Stimulated activated CD8-positive, alpha-beta memory T cell treated with anti-CD3 and anti-CD28 coated beads, Interleukin-4, amount 100 ng/mL, for 1 hour (primary cell): ENCODE measurements around the gene CASKIN2.

Source experiments
- DNase-seq, 2 donors: peaks; one replicate each; pipeline ENCODE4 v3.0.0-alpha.2; 2020; ENCODE audit warnings: low read depth in 2 of 2, low spot score in 1 of 2

CASKIN2 gene

DNA sequence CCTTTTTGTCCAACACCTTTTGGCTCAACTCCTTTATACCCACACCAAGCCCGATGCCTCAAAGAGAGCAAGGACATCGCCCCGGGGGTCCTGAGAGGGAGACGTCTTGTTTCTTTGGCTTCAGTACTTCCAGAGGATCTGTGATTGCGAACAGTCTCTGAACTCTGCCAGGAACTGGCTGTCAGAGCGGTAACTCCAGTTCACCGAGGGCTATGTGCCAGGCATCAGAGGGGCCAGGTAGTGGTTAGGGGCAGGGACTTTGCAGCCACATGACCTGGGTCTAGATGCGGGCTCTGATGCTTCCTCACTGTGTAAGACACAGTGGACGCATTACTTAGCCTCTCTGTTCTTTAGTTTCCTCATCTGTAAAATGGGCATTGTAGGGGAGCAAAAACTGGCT lies 31.8 kb upstream of the CASKIN2 start:
- DNase-seq: no peak

DNA sequence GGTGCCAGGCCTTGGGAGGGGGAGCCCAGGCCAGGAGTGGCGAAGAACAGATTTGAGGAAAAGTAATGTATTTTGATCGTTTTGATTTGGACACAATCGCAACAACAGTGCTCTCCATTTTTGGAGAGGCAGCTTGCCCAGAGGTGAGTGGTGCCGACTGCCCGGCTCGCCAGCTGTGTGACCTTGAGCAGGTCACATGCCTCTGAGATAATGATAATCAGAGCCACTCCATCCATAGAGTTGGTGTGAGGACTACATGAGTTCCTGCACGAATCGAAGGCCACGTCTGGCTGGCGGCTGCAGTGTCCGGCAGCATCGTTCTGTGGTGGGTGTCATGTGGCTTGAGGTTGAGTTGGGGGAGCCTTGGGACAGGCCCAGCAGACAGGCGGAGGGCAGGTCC lies 30.8 kb upstream of the CASKIN2 start:
- DNase-seq: no peak

- DNase-seq: no peak
These were observed 28.9 kb upstream of the CASKIN2 start for GRCh38 chr17:75544250-75544649.

GRCh38 chr17:75542728-75543336 lies 27.5 kb upstream of the CASKIN2 start:
- DNase-seq: no peak

GRCh38 chr17:75542229-75542628 lies 26.9 kb upstream of the CASKIN2 start:
- DNase-seq: no peak

DNA sequence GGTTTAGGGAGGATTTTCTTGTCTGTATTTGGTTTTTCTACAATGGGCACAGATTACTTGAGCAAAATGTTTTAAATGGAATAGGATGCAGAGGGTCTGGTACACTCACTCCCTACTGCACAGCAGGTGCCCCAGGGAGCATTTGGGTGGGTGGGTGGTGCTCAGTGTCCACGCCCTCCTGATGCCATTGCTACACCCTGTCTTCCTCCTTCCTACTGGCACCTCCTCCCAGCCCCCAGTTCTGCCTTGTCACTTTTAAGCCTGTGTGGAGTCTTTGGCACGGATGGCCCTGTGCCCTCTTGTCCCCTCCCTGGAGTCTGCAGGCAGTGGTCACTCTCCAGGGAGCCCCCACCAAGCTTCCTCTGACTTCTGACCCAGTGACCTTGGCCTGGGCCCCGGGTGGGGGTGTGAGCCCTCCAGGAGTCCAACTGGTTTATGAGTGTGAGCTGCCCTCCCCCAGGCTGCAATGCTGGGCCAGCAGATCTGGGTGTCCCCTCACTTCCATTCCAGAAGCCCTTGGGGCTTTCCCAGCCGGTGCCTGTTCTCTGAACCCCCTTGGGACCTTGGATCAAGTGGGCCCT lies 25.7 kb upstream of the CASKIN2 start:
- no peak for DNase-seq

- DNase-seq: no peak
These were observed 24.8 kb upstream of the CASKIN2 start for GRCh38 chr17:75539967-75540729.

DNA sequence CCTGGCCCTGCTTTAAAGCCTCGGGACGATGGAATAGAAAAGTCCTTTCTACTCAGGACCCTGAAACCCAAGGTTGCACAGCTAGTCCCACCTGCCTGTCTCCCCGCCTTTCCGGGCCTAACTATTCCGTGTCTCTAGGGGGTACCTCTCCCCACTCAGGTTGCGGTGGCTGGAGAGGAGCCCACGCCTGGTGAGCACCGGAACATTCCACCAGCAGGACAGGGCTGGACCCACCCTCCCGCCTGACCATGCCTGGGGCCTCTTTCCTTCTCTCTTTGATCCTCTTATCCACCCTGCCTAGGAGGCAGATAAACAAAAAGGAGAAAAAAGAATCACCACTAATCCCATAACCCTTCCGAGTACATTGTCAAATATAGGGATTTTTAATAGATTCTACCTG lies 21.0 kb upstream of the CASKIN2 start:
- DNase-seq: no peak

DNA sequence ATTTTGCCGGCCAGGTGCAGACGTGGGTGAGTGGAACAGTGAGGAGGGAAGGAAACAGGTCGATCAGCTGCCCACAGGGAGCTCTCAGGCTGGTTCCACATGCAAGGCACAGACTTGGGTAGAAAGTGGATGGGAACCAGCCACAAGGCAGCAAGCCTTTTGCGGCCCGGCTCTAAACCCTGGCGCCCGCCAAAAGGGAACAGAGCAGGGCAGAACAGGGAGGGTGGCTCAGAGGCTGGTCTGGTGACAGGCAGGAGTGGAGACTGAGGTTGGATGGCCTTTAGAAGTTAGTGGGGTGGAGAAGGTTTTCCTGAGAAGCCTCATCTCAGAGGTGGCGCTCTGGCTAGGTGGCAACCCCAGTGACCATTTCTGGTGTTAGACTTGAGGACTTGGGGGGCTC lies 20.5 kb upstream of the CASKIN2 start:
- DNase-seq: no peak

- peak; percentile 28 to 39 for DNase-seq
These were observed 19.8 kb upstream of the CASKIN2 start for GRCh38 chr17:75535119-75535537.

DNA sequence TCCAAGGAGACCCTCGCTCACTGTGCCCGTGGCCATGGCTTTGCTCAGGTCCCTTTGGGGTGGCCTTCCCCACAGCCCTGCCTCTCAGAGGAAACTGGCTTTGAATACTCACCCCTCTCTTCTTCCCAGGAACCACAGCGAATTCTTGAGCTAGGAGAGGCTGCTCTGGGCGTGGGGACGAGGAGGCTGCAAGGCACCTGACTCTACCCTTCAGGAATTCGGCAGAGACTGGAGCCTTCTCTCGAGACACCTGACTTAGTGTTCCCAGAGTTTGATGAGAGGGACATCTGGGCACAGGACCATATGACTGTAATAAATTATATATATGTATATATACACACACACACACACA lies 16.4 kb upstream of the CASKIN2 start:
- no peak for DNase-seq

DNA sequence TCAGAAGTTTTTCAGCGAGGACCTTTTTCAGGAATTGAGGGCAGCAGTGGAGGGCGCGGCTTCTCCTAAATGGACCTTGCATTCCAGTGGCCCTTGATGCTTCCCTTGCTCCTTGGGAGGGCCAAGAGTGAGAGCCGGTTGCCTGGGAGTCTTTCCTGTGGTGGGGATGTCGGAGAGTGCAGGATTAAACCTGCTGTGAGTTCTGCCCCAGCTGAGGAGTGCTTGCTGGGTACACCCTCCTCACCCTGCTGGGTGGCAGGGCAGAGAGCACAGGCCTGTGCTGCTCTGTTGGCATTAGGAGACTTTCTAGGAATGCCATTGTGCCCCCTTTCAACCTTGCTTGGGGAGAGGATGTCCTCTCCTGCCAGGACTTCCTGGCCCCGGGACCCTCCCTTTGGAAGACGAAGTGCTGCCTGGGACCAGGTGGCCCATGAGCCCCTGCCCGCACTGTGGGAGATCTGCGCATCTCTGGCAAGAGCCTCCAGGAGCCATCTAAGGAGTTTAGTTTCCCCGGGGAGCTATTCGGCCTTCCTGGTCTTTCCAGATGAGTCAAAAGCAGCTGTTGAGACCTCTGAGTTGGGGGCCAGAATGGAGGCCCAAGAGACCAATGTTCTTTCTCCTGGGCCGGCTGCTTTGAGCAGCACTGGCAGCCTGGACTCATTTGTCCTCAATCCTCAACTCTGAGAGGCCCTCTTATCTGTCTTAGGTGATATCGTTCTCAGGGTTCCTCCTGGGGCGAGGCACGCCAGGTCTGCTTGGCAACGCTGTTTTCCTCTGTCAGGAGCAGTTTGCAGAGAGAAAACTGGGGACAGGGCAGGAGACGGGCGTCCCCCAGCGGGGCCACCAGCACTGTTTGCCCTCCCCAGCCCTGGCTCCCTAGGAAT lies 15.7 kb upstream of the CASKIN2 start:
- DNase-seq: no peak

- no peak for DNase-seq
These were observed 11.4 kb upstream of the CASKIN2 start for GRCh38 chr17:75526555-75527270.

DNA sequence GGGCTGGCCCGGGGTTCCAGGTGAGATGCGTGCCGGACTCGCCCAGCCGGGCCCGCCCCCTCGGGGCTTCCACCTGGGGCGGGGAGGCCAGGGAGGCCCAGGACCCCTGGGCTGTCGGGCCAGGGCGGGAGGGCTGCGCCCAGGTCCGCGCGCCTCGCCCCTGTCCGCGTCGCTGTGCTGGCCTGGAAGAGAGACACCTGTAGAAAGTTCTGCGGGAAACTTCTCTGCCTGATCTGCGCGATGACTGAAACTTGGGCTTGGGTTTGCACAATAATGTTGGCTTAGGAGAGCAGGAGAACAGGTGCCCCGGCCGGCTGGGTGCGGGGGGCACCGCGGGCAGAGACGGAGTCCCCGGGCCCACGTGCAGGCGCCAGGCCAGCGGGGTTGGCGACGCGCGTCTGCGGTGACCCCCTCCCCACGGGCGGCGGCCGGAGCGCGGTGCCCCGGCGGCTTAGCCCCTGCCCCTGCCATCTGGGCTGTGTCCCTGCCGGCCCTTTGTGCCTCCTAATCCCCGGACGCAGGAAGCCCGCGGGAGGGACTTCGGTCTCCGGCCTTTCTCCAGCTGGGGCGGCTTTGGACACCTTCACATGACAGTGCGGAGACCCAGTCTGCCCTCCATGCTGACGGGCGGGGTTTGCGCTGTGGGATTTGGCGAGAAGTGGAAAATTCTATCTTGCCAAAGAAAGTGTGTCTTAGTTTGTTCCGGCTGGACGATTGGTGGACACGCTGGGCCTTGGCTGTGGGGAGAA lies 10.6 kb upstream of the CASKIN2 start:
- DNase-seq: no peak

DNA sequence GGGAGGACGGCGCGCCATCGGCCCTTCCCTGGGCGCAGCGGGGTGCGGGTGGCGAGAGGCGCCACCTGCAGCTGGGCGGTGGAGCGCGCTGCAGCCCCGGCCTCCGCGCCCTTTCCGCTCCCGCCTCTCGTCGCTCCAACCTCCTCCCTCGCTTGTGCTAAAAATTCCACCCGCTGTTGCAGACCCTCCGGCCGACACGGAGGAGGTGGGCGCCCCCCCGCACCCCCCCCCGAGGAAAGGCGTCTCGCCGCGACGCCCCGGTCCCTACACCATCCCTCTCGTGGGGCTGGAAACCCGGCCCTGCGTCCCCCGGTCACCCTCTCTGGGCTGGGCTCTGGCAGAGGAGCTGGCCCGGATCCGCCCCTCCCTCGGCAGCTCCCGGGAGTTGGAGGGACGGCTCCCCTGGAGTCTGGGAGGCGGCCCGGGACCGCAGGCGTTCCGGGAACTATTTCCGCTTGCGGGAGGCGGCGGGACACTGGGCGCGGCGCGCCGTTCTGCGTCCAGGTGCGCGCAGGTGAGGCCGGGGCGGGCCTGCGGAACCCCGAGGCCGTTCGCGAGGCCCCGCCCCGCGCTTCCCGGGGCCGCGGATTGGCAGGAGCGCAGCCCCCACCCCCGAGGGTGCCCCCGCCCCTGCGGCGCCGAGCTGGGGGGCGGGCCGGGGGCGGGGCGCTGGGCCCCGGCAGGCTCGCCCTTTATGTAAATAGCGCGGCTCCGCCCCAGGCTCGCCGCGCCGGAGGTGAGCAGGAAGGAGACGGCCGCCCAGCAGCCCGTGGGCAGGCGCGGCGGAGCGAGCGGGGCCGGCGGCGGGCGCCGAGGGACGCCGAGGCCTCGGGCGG lies 9.9 kb upstream of the CASKIN2 start, which contains the start of gene LLGL2:
LLGL2 (plus strand) TSS at position 728 of the 836 bp plus-strand sequence. CDS start 17,730 bp downstream, outside the sequence.
- peak; percentile 46 to 64 for DNase-seq

- no peak for DNase-seq
These were observed 9.1 kb upstream of the CASKIN2 start for GRCh38 chr17:75524269-75524969.

DNA sequence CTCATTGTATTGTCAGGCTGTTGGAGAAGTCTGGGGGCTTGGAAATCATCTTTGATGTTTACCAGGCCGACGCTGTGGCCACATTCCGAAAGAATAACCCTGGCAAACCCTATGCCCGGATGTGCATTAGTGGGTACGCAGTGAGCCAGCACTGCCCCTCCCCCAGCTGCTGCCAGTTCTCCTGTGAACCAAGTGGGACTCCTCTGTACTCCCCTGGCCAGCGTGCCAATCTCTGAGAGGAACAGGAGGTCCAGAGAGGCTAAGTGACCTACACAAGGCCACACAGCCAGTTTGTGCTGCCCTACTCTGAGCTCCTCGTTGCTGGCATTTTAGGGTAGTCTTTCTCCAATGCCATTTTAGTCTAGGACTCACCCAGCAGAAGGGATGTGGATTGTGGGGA lies 8.3 kb upstream of the CASKIN2 start:
- DNase-seq: no peak

DNA sequence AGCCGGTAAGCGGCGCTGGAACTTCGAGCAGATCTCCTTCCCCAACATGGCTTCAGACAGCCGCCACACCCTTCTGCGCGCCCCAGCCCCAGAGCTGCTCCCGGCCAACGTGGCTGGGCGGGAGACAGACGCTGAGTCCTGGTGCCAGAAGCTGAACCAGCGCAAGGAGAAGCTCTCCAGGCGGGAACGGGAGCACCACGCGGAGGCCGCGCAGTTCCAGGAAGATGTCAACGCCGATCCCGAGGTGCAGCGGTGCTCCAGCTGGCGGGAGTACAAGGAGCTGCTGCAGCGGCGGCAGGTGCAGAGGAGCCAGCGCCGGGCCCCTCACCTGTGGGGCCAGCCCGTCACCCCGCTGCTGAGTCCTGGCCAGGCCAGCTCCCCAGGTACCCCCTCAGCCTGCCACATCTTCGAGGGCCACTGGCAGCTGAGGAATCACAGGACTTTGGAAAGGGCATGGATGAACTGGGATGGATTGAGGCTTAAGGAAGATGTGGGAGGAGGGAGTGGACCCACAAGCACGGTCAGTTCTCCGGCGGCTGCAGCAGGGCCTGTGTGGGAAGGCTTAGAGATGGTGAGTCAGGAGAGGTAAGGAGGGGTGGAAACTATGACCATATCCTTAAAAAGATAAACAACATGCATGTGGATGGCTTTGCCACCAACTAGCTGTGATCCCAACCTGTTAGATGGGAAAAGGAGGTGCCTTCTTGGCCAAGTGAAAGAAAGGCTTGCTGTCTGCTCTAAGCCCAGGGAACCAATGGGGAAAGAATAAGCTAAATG lies 6.8 kb upstream of the CASKIN2 start:
- no peak for DNase-seq
